Kidney (tissue), 14 donors: Measurements from ENCODE around the gene ZDHHC14. TPM values are rescaled to one million over a fixed set of nuclear protein-coding genes. Genes with fewer than 3 reads are reported as not detected.
A peak's percentile ranks its signal among the peaks of the same experiment; 100 is the strongest.

Experiments
- DNase-seq, 5 donors: peaks; one replicate each; pipeline ENCODE4 v3.0.0-alpha.2; 2013 to 2020
- FAIRE-seq: peaks from 2 replicates; lab custom pipeline; 2012; peaks lifted over from hg19 to GRCh38; lab: Jason Lieb, UNC
- H3K27ac ChIP-seq, 2 donors: one replicate each; pipeline ENCODE4 v1.7.0; 2013; ENCODE audit warnings: low read depth in 2 of 2, low read length in 2 of 2, inconsistent platforms in 1 of 2
- H3K27me3 ChIP-seq: one replicate; pipeline ENCODE4 v1.7.1; 2013; ENCODE audit warnings: low read length, inconsistent platforms; ENCODE audit not compliant: control insufficient read depth, insufficient read depth
- H3K36me3 ChIP-seq, 3 donors: one replicate each; pipeline versions ENCODE4 v1.7.0 to v1.7.1; 2013; ENCODE audit warnings: low read length in 3 of 3, control low read depth in 1 of 3, inconsistent platforms in 1 of 3; ENCODE audit not compliant: insufficient read depth in 3 of 3, control insufficient read depth in 2 of 3
- H3K4me1 ChIP-seq, 3 donors: one replicate each; pipeline versions ENCODE4 v1.7.0 to v1.7.1; 2013; ENCODE audit warnings: low read length in 3 of 3, inconsistent platforms in 1 of 3, low read depth in 1 of 3; ENCODE audit not compliant: control insufficient read depth in 2 of 3, insufficient read depth in 2 of 3
- H3K4me3 ChIP-seq, 3 donors: one replicate each; pipeline versions ENCODE4 v1.7.0 to v1.8.1; 2013; ENCODE audit warnings: low read length in 3 of 3, control low read depth in 1 of 3, inconsistent platforms in 1 of 3
- H3K9ac ChIP-seq, 3 donors: one replicate each; pipeline versions ENCODE4 v1.7.0 to v1.7.1; 2013; ENCODE audit warnings: low read length in 3 of 3, control low read depth in 1 of 3, inconsistent platforms in 1 of 3
- H3K9me3 ChIP-seq, 3 donors: one replicate each; pipeline versions ENCODE4 v1.7.0 to v1.7.1; 2013; ENCODE audit warnings: low read length in 3 of 3, control low read depth in 1 of 3, inconsistent platforms in 1 of 3; ENCODE audit not compliant: control insufficient read depth in 2 of 3, insufficient read depth in 1 of 3
- intact Hi-C: fragments of 100-400 bp; cut with DNase I; formaldehyde crosslinking; loops from one replicate; pipeline ENCODE4 v1.11.1; 2022
- polyA plus RNA-seq: library from polyadenylated mRNA; stranded (reverse); fragments of 350-450 nt; fragmentation: Illumina TruSeq; extraction: RNeasy Lipid Tissue Mini Kit (QIAGEN cat#74804); gene quantifications from one replicate; pipeline ENCODE4 v1.2.3, GENCODE V29; 2014; ENCODE audit warnings: low read depth, low replicate concordance; ENCODE audit not compliant: insufficient read depth
- total RNA-seq: library from RNA; stranded (reverse); fragmentation: NEBNext Ultra II Directional; extraction: Animal tissue kit (Norgen Biotek cat#: 25700); gene quantifications from one replicate; pipeline ENCODE4 v1.2.1, GENCODE V29; 2021
- TF ChIP-seq, protein P1 (sequence below): IDR thresholded peaks from 3 replicates; pipeline ENCODE4 v1.5.1; 2012; ENCODE audit warnings: mild to moderate bottlenecking, moderate library complexity, borderline replicate concordance; ENCODE audit not compliant: insufficient read depth; ENCODE audit errors: extremely low read depth
- donor health status: control.
- donor health status: control.
- donor health status: control.
- donor health status: control.
- donor health status: control.
- donor health status: DM: yes; HTN: yes; CAD: no.
- donor health status: Normal renal cell carcinoma (clear cell type).

Gene ZDHHC14
- total and polyA plus RNA-seq, 2 donors from 2014 or later = 13.5 to 26.7 TPM

DNA sequence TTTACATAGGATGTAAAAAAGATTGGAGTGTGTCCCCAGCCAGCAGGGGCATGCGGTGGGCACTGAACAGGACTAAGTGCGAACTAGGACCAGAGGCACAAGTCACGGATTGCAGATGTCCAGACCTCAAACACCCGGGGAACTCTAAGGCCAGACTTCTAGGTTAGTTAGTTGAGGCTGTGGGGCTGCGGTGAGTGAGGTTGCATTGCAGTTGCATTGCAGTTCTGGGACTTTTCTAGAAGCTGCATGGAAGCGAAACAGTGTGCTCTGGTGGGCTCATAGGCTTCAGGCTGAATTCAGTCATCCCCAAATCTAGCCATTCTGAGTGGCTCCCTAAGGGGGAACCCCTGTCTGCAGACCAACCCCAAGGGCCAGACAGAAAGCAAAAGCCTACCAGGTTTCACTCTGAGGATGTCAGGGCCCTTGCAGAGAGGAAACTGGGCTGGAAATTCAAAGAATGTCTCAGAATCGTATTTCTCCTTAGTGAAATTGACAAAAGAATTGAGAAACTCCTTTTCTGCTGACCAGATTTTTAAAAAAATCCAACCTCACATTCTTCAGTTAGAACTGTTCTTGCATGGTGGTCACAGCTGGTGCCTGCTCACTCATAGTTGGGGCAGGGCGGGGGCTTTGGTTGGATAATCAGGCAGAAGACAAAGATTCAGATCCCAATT is 182.8 kb downstream of the ZDHHC14 start:
- Histone ChIP-seq H3K27me3 (no peaks in the 10 kb centered on the region), H3K27ac (no peak overlapping the region), H3K36me3 (no peaks in the 10 kb centered on the region), H3K9ac (no peak overlapping the region), H3K9me3 (peaks cover 0 to 4% (median 0%) of the 10 kb centered on the region in 3 donors), H3K4me3 (no peak overlapping the region), H3K4me1 (no peaks in the 10 kb centered on the region)
- TF ChIP-seq, protein P1, sequence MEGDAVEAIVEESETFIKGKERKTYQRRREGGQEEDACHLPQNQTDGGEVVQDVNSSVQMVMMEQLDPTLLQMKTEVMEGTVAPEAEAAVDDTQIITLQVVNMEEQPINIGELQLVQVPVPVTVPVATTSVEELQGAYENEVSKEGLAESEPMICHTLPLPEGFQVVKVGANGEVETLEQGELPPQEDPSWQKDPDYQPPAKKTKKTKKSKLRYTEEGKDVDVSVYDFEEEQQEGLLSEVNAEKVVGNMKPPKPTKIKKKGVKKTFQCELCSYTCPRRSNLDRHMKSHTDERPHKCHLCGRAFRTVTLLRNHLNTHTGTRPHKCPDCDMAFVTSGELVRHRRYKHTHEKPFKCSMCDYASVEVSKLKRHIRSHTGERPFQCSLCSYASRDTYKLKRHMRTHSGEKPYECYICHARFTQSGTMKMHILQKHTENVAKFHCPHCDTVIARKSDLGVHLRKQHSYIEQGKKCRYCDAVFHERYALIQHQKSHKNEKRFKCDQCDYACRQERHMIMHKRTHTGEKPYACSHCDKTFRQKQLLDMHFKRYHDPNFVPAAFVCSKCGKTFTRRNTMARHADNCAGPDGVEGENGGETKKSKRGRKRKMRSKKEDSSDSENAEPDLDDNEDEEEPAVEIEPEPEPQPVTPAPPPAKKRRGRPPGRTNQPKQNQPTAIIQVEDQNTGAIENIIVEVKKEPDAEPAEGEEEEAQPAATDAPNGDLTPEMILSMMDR = no peak
- no peak for DNase-seq
- intact Hi-C loops = no loop called here
- FAIRE-seq = no peak

DNA sequence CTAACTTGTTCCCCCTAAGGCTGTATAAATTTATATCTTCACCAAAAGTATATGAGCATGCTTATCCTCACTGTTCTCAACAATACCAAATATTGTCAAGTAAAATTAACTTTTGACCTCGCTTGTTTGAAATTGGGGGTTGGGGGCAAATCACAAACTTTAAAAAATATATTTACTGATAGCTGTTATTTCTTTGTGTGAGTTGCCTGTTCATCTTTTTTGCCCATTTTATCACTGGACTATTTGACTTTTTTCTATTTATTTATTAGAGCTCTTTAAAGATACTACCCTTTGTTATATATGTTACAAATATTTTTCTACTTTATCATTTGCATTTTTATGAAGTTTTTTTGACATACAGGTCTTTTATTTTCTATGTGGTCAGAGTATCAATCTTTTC is 187.7 kb downstream of the ZDHHC14 start:
- TF ChIP-seq, protein P1 = no peak
- FAIRE-seq = no peak
- Histone ChIP-seq H3K27me3 (no peaks in the 10 kb centered on the region), H3K9me3 (peaks cover 0 to 4% (median 0%) of the 10 kb centered on the region in 3 donors), H3K27ac (no peak overlapping the region), H3K4me3 (no peak overlapping the region), H3K4me1 (no peaks in the 10 kb centered on the region), H3K9ac (no peak overlapping the region), H3K36me3 (no peaks in the 10 kb centered on the region)
- no peak for DNase-seq
- intact Hi-C loops = no loop called here

DNA sequence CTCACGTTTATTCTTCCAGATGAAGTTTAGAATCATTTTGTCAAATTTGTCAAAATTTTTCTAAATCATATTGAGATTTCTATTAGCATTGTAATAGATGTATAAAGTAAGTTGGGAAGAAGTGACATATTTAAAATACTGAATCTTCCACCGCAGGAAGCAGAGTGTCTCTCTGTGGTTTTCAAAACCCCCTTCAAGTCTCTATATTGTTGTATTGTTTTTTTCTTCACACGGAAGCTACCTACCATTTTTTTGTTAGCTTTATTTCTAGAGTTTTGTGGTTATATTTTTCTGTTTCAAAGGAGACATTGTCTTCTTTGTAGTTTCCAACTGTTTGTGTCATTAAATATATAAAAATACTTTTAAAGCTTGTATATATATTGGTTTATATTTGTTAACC is 188.6 kb downstream of the ZDHHC14 start:
- intact Hi-C loops = no loop called here
- Histone ChIP-seq H3K27me3 (no peaks in the 10 kb centered on the region), H3K9me3 (peaks cover 0 to 4% (median 0%) of the 10 kb centered on the region in 3 donors), H3K27ac (no peak overlapping the region), H3K36me3 (no peaks in the 10 kb centered on the region), H3K4me3 (no peak overlapping the region), H3K9ac (no peak overlapping the region), H3K4me1 (no peaks in the 10 kb centered on the region)
- TF ChIP-seq, protein P1 = no peak
- FAIRE-seq (peak; percentile 13), DNase-seq (no peak)

DNA sequence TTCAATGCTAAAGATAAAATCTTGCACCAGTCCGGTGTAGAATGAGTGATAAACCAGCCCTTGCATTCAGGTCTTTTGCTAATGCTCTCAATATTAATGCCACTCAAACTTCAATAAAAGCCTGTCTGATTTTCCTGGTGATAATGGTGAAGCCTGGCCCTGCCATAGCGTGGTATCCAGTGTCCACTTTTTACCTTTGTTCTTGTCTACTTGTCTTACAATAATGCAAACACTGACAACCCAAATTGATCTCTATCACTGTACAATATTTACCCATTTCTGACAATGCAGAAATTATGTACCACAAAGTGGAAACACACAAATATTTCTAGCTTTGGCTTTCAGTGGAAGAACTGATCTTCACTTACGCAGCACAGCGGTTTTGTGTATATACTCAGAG is 189.1 kb downstream of the ZDHHC14 start:
- peaks cover 0 to 4% (median 0%) of the 10 kb centered on the region in 3 donors for H3K9me3 ChIP-seq
- no peak overlapping the region for H3K27ac ChIP-seq
- intact Hi-C loops = no loop called here
- FAIRE-seq = no peak
- DNase-seq = no peak
- no peak overlapping the region for H3K4me3 ChIP-seq
- H3K36me3 ChIP-seq = no peaks in the 10 kb centered on the region
- no peak overlapping the region for H3K9ac ChIP-seq
- TF ChIP-seq, protein P1 = no peak
- no peaks in the 10 kb centered on the region for H3K27me3 ChIP-seq
- H3K4me1 ChIP-seq = no peaks in the 10 kb centered on the region
